ENCODE measurements around the gene MYMX.

MYMX gene

DNA sequence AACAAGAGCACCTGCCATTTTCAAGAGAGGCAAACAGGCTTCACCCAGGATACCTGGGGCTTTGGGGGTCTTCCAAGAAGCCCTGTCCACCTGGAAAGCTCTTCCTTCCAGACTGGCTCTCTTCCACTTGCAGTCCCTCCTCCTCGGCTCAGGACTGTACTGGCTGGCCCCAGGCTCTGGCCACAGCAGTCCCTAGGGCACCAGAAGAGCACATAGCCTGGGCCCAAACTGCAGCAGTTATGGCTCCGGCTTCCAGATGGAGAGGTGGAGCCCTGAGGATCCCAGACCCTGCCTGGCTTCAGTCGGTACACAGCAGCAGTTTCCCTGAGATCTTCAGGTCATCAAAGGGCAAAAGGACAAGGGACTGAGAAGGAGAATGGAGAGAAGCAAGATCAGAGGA is 42.2 kb downstream of the MYMX start:
- no peak overlapping the region for H3K9ac ChIP-seq (ENCODE audit: low read depth, low read length)
- H3K27me3 ChIP-seq (ENCODE audit: insufficient read depth, low read length), result no peaks in the 10 kb centered on the region
- H3K4me3 ChIP-seq (ENCODE audit: low read length), result no peak overlapping the region
- no peak overlapping the region for H3K27ac ChIP-seq (ENCODE audit: low read length)
- peaks cover 56% of the 10 kb centered on the region for H3K36me3 ChIP-seq (ENCODE audit: insufficient read depth, low read depth, low read length)
- no peaks in the 10 kb centered on the region for H3K9me3 ChIP-seq (ENCODE audit: insufficient read depth, low read depth, low read length)
- peaks cover 27% of the 10 kb centered on the region for H3K4me1 ChIP-seq (ENCODE audit: insufficient read depth, low read length)

DNA sequence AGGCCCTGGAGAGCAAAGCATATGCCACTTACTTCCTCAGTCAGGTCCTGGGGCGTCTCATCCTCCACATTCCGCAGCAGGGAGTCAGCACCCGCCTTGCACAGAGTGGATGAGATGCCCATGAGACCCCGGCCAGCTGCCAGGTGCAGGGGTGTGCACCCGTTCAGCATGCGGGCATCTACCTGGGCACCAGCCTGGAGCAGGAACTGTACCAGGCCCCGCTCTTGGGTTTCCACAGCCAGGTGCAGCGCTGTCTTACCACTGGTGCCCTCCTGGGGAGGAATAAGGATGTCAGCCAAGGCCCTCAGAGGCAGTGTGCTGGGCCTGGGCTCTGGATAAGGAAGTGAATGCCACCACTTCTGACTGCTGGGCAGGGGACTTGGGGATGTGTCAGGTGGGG is 43.3 kb downstream of the MYMX start:
- Histone ChIP-seq H3K36me3 (ENCODE audit: insufficient read depth, low read depth, low read length) (peaks cover 45% of the 10 kb centered on the region), H3K9me3 (ENCODE audit: insufficient read depth, low read depth, low read length) (no peaks in the 10 kb centered on the region), H3K27ac (ENCODE audit: low read length) (no peak overlapping the region), H3K4me3 (ENCODE audit: low read length) (no peak overlapping the region), H3K27me3 (ENCODE audit: insufficient read depth, low read length) (peaks cover 7% of the 10 kb centered on the region), H3K4me1 (ENCODE audit: insufficient read depth, low read length) (peaks cover 36% of the 10 kb centered on the region), H3K9ac (ENCODE audit: low read depth, low read length) (no peak overlapping the region)

DNA sequence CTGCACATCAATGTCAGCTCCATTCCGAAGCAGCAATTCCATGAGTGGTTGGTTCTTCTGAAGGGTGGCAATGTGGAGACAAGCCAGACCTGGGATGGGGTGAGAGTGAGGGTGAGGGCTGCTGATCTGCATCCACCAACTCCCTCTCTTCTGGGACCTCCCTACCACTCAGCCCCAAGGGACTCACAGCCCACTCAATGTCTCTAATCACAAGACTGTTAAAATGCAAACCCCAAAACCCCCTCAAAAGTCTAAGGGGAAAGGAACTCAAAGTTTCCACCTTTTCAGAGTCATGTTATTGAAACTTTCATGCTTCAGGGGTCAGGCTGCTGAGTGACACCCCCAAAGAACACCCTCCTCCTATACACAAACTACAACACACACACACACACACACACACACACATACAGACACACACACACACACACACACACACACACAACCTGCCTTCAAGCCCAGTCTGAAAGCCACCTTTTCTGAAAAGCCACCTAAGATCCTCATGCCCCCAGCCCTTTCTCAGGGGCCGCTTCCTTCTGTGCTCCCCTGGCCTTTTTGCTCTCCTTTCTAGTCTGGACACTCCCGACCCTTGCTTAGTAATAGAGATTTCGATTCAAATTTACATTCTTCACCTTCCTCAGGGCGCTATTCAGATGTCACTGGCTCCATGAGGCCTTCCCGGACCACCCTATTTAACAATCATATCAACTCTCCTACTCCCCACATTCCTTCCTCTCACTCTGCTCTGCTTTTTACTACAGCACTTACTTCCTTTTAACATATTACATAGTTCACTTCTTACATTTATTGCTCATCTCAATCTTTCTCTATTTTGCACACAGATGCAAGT is 43.9 kb downstream of the MYMX start:
- no peak overlapping the region for H3K9ac ChIP-seq (ENCODE audit: low read depth, low read length)
- H3K4me1 ChIP-seq (ENCODE audit: insufficient read depth, low read length), result peaks cover 33% of the 10 kb centered on the region
- H3K9me3 ChIP-seq (ENCODE audit: insufficient read depth, low read depth, low read length), result no peaks in the 10 kb centered on the region
- no peak overlapping the region for H3K27ac ChIP-seq (ENCODE audit: low read length)
- peaks cover 38% of the 10 kb centered on the region for H3K36me3 ChIP-seq (ENCODE audit: insufficient read depth, low read depth, low read length)
- peaks cover 7% of the 10 kb centered on the region for H3K27me3 ChIP-seq (ENCODE audit: insufficient read depth, low read length)
- no peak overlapping the region for H3K4me3 ChIP-seq (ENCODE audit: low read length)

DNA sequence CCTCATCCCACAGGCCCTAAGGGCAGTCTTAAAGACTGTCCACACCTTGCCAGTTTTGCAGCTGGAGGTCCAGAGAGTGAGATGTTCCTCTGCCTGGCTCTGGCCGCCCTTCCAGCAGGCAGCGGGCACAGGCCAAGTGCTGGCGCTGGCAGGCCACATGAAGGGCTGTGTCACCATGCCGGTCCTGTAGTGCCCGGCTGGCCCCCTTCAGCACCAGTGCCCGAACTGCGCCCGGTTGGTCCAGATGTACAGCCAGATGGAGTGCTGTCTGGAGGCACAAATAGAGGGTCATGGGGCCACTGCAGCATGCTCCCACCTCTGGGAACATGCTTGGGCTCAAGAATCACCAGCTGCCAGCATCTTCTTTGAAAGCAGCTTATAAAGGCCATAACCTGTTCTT is 44.9 kb downstream of the MYMX start:
- no peak overlapping the region for H3K4me3 ChIP-seq (ENCODE audit: low read length)
- H3K27ac ChIP-seq (ENCODE audit: low read length), result no peak overlapping the region
- H3K9ac ChIP-seq (ENCODE audit: low read depth, low read length), result no peak overlapping the region
- H3K36me3 ChIP-seq (ENCODE audit: insufficient read depth, low read depth, low read length), result peaks cover 36% of the 10 kb centered on the region
- peaks cover 7% of the 10 kb centered on the region for H3K27me3 ChIP-seq (ENCODE audit: insufficient read depth, low read length)
- peaks cover 31% of the 10 kb centered on the region for H3K4me1 ChIP-seq (ENCODE audit: insufficient read depth, low read length)
- H3K9me3 ChIP-seq (ENCODE audit: insufficient read depth, low read depth, low read length), result no peaks in the 10 kb centered on the region

DNA sequence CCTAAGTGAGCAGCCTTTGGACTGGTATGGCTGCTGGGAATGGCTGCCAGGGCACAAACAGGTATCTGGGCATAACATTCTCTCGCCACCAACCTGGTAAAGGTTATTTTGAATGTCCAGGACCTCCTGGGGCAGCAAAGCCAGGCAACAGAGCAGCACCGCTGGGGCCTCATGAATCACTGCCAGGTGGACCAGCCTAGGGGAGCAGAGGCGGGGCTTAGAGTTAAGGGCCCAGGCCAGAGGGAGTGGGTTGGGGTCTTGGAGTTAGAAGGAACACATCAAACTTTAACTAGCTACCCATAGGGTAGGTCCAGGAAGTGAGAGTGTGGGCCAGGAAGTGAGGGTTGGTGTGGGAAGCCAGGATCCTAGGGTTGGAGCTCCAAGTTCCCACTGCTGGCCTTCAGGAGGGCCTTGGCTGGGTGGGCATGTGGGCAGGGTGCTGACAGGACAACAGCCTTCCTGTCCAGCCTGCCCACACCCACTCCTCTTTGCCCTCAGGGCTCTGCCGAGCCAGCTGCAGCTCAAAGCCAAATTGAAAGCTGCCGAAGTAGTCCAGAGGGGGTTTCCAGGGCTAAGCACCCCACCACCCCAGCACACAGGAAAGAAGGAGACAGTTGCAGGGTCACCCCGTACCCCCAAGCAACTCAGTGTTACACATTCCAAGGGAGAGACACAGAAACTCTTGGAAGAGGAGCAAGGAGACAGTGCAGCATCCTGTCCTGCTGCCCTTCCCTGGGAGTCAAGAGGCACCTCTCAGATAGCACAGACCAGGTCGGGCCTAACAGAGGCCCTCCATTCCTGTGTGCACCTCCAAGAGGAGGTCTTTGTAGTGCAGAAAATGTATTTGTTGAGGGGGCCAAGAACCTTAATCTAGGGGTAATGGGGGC is 46.0 kb downstream of the MYMX start:
- H3K36me3 ChIP-seq (ENCODE audit: insufficient read depth, low read depth, low read length), result peaks cover 36% of the 10 kb centered on the region
- peaks cover 31% of the 10 kb centered on the region for H3K4me1 ChIP-seq (ENCODE audit: insufficient read depth, low read length)
- H3K27ac ChIP-seq (ENCODE audit: low read length), result no peak overlapping the region
- H3K9me3 ChIP-seq (ENCODE audit: insufficient read depth, low read depth, low read length), result no peaks in the 10 kb centered on the region
- peak overlapping the region; percentile 77; the same call in 1 of the 2 replicates for H3K9ac ChIP-seq (ENCODE audit: low read depth, low read length)
- H3K4me3 ChIP-seq (ENCODE audit: low read length), result peak overlapping the region; percentile 85; the same call in 1 of the 2 replicates
- peaks cover 7% of the 10 kb centered on the region for H3K27me3 ChIP-seq (ENCODE audit: insufficient read depth, low read length)

DNA sequence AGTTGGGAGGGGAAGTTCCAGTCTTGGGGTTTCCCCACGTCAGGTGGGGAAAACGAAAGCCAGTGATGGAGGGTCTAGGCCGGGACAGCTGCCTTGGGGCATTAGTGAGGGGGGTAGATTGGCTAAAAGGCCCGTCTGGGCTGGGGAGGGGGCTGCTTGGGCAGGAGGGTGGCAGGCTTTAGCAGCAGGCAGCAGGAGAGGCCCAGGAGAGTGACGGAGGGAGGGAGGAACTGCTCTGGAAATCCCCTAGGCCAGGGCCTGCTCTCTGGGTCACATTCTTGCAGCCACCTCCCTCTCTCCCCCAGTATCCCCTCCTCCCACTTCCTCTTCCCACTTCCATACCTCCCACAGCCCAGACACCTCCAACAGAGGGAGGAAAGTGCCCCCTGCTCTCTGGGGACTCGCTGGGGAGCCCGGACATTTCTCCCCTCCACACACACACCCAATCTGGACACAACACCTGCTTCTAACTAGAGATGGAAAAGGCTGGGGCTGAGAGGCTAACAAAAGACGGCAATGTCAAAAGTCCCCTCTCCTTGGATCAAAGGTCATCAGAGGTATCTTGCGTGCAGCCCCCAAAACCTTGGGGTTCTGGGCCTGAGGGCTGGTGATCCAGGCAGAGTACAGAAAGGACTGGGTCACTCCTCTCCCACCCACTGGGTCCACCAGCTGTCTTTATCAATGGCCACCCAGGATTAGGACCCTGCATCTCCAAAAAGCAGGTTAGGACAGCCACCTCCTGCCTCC is 46.8 kb downstream of the MYMX start:
- H3K4me1 ChIP-seq (ENCODE audit: insufficient read depth, low read length), result peaks cover 33% of the 10 kb centered on the region
- no peaks in the 10 kb centered on the region for H3K9me3 ChIP-seq (ENCODE audit: insufficient read depth, low read depth, low read length)
- H3K36me3 ChIP-seq (ENCODE audit: insufficient read depth, low read depth, low read length), result peaks cover 30% of the 10 kb centered on the region
- H3K27me3 ChIP-seq (ENCODE audit: insufficient read depth, low read length), result peaks cover 8% of the 10 kb centered on the region
- no peak overlapping the region for H3K27ac ChIP-seq (ENCODE audit: low read length)
- peak overlapping the region; percentile 85; the same call in 1 of the 2 replicates for H3K4me3 ChIP-seq (ENCODE audit: low read length)
- peak overlapping the region; percentile 77; the same call in 1 of the 2 replicates for H3K9ac ChIP-seq (ENCODE audit: low read depth, low read length)

DNA sequence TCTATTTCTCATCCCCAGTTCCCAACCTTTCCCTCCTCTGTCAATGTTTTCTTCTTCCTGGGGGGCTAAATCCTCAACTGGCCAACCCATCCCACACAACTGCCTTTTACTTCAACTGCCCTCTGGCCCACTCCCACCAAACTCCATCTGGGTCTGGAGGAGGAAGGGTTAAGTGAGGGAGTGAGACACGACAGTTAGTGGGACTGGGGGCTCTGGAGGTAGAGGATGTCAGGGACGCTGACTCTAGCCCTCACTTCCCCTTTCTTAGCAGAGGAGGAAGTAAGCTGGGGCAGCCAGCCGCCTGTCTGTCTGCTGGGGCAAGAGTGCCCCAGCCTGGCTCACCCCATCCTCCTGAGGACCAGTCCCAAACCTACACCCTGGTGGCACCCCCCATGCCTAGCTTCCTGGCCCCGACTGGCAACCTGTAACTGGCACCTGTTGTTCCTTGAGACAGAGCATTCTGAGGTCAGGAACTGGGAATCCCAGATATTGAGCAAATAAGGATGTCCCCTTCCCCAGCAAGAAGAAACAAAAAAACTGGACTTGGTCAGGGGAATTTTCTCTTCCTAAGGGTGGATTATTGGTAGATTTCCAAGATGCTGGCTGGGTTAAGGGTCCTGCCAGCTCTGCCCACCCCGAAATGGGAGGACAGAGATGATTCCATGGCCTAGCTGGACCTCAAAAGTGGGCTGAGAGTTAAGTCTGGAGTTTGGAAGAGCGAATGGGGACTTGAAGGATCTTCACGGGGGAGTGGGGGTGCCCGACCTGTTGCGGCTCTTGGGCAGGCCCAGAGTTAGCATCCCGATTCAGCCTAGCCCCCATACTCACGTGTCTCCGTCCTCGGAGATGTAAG is 47.7 kb downstream of the MYMX start:
- Histone ChIP-seq H3K27me3 (ENCODE audit: insufficient read depth, low read length) (peaks cover 17% of the 10 kb centered on the region), H3K27ac (ENCODE audit: low read length) (no peak overlapping the region)

DNA sequence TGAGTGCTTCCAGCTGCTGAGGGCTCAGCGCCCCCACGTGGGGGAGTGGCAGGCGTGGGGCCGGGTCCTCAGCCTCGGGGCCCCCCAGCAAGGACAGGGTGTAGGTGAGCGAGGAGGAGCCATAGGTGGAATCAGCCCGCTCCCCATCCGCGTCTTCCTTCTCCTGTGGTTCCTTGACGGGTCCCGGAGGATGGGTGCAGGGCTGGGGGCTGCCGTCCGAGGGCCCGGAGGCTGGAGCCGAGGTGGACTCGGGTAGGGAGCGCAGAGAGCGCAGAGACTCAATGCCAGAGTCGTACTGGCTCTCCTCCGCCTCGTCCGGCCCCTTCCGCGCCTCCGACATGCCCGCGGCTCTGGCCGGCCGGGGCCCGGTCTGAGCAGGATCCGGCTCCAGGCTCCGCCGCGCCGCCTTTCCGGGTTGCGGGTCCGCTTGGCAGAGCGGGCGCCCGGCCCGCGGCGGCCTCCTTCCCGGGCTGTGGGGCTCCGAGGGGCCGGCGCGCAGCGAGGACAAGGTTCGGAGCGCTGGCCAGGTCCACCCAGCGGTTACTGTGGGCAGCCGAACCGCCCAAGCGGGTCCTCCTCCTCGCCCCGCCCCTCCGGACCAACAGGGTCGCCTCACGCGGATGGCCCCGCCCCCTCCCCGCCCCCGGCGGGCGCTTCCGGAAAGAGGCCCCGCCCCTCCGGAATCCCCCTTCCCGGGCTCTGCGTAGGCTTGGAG is 48.4 kb downstream of the MYMX start, which contains the start of gene NFKBIE:
Gene NFKBIE, minus strand, starts transcription at position 545 of the 715 bp plus-strand sequence. Its CDS starts 205 bp downstream, at position 340.
- H3K27ac ChIP-seq (ENCODE audit: low read length), result no peak within 1 kb of the TSS
- H3K4me1 ChIP-seq (ENCODE audit: insufficient read depth, low read length), result peaks cover 39% of the 10 kb centered on the region
- peaks cover 14% of the 10 kb centered on the region for H3K36me3 ChIP-seq (ENCODE audit: insufficient read depth, low read depth, low read length)
- peaks cover 25% of the 10 kb centered on the region for H3K27me3 ChIP-seq (ENCODE audit: insufficient read depth, low read length)
- H3K4me3 ChIP-seq (ENCODE audit: low read length), result peak within 1 kb of the TSS; percentile 85
- no peaks in the 10 kb centered on the region for H3K9me3 ChIP-seq (ENCODE audit: insufficient read depth, low read depth, low read length)
- H3K9ac ChIP-seq (ENCODE audit: low read depth, low read length), result peak within 1 kb of the TSS; percentile 77; the same call in 1 of the 2 replicates

More for the DNA sequence above, 47.7 kb downstream of the MYMX start:
- H3K9me3 ChIP-seq (ENCODE audit: insufficient read depth, low read depth, low read length), result no peaks in the 10 kb centered on the region
- H3K4me1 ChIP-seq (ENCODE audit: insufficient read depth, low read length), result peaks cover 36% of the 10 kb centered on the region
- peak overlapping the region; percentile 85 for H3K4me3 ChIP-seq (ENCODE audit: low read length)
- H3K36me3 ChIP-seq (ENCODE audit: insufficient read depth, low read depth, low read length), result peaks cover 21% of the 10 kb centered on the region
- peak overlapping the region; percentile 77; the same call in 1 of the 2 replicates for H3K9ac ChIP-seq (ENCODE audit: low read depth, low read length)

DNA sequence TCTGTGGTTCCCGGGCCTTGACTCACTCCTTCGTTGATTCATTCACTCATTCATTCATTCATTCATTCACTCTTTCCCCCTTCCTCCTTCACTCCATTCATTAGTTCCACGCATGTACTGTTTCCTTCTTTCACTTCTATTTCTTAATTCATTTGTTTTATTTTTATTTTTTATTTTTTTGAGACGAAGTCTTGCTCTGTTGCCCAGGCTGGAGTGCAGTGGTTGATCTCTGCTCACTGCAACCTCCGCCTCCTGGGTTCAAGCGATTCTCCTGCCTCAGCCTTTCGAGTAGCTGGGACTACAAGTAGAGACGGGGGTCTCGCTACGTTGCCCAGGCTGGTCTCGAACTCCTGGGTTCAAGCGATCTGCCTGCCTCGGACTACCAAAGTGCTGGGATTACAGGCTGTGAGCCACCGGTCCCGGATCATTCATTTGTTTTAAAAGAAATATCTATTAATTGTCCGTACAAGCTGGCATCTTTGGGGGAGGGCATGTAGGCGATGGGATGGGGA is 49.1 kb downstream of the MYMX start:
- Histone ChIP-seq H3K9me3 (ENCODE audit: insufficient read depth, low read depth, low read length) (no peaks in the 10 kb centered on the region), H3K36me3 (ENCODE audit: insufficient read depth, low read depth, low read length) (0 out of 2 replicates have a peak, but pooled peaks cover 9% of the 10 kb centered on the region), H3K27me3 (ENCODE audit: insufficient read depth, low read length) (peaks cover 25% of the 10 kb centered on the region), H3K27ac (ENCODE audit: low read length) (no peak overlapping the region), H3K4me1 (ENCODE audit: insufficient read depth, low read length) (peaks cover 39% of the 10 kb centered on the region), H3K4me3 (ENCODE audit: low read length) (peak overlapping the region; percentile 85; the same call in 1 of the 2 replicates), H3K9ac (ENCODE audit: low read depth, low read length) (no peak overlapping the region)

DNA sequence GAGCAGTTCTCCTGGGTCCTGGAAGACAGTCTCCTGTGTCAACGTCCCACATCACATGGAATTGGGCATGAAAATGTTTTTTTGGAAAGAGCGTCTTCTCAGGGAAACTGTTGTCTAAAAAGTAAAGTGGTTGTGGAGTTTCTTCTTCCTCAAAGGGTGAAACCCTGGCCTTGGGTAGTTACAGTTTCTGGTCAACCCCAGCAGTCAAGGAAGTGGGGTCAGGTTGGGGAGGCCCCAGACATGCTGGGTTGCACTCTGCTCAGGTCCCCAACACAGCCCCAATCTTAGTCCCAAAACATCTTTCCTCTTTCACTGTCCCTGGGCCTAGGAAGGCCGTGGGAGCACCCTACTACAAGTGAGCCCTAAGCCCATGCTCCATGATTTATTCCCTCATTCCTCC is 49.6 kb downstream of the MYMX start:
- Histone ChIP-seq H3K4me3 (ENCODE audit: low read length) (no peak overlapping the region), H3K27ac (ENCODE audit: low read length) (no peak overlapping the region), H3K9me3 (ENCODE audit: insufficient read depth, low read depth, low read length) (no peaks in the 10 kb centered on the region), H3K36me3 (ENCODE audit: insufficient read depth, low read depth, low read length) (0 out of 2 replicates have a peak, but pooled peaks cover 6% of the 10 kb centered on the region), H3K9ac (ENCODE audit: low read depth, low read length) (no peak overlapping the region), H3K27me3 (ENCODE audit: insufficient read depth, low read length) (peaks cover 25% of the 10 kb centered on the region), H3K4me1 (ENCODE audit: insufficient read depth, low read length) (peaks cover 39% of the 10 kb centered on the region)
